PC-9 (cell line): ENCODE results near the gene MOK. TPM values are rescaled to one million over a fixed set of nuclear protein-coding genes. Genes with fewer than 3 reads are reported as not detected.

Experiments used
- BruUV-seq: library from RNA; stranded (reverse); fragments of 400-500 nt; replicated peaks from 2 replicates; lab custom pipeline; 2021; lab: Mats Ljungman, UMichigan
- CTCF ChIA-PET: fragments of 300-600 bp; sonication (Branson Sonifier 250); formaldehyde crosslinking; loops from one replicate; lab custom pipeline; 2022; ENCODE audit warnings: antibody characterized with exemption; lab: Charles Lee
- POLR2A ChIA-PET: fragments of 300-600 bp; sonication (Branson Sonifier 250); formaldehyde crosslinking; loops from one replicate; lab custom pipeline; 2022; ENCODE audit warnings: antibody characterized with exemption; ENCODE audit not compliant: unreplicated experiment; lab: Charles Lee
- DNase-seq, 2 experiments: peaks; one replicate each; pipeline versions ENCODE4 v3.0.0 to v3.0.0-alpha.2; 2015 to 2022; ENCODE audit warnings: mixed read lengths in 1 of 2
- H2AFZ ChIP-seq: fragments of 200-600 bp; sonication (generic); 2 replicates; pipeline ENCODE4 v1.8.1; 2017; ENCODE audit warnings: antibody characterized with exemption
- H3F3A ChIP-seq: fragments of 200-600 bp; sonication (generic); 2 replicates; pipeline ENCODE4 v1.8.1; 2017; ENCODE audit warnings: antibody characterized with exemption, mild to moderate bottlenecking, low read depth; ENCODE audit not compliant: insufficient read depth
- H3K27ac ChIP-seq: fragments of 200-600 bp; sonication (generic); 2 replicates; pipeline ENCODE4 v1.6.1; 2016; ENCODE audit warnings: mixed run types
- H3K27me3 ChIP-seq: fragments of 200-600 bp; sonication (generic); 2 replicates; pipeline ENCODE4 v1.6.1; 2016; ENCODE audit warnings: low read depth, mixed run types; ENCODE audit not compliant: insufficient read depth
- H3K36me3 ChIP-seq: fragments of 200-600 bp; sonication (generic); 2 replicates; pipeline ENCODE4 v1.6.1; 2016; ENCODE audit warnings: low read depth, mixed run types
- H3K4me1 ChIP-seq: fragments of 200-600 bp; sonication (generic); replicated peaks from 2 replicates; pipeline ENCODE4 v1.6.1; 2016; ENCODE audit warnings: mixed run types; ENCODE audit not compliant: insufficient read depth
- H3K4me2 ChIP-seq: fragments of 200-600 bp; sonication (generic); 2 replicates; pipeline ENCODE4 v1.6.1; 2017; ENCODE audit warnings: mixed run types
- H3K4me3 ChIP-seq: fragments of 200-600 bp; sonication (generic); 2 replicates; pipeline ENCODE4 v1.6.1; 2016; ENCODE audit warnings: mixed run types
- H3K79me2 ChIP-seq: fragments of 200-600 bp; sonication (generic); 2 replicates; pipeline ENCODE4 v1.6.1; 2017; ENCODE audit warnings: low read depth, mixed run types
- H3K9me2 ChIP-seq: fragments of 200-600 bp; sonication (generic); 2 replicates; pipeline ENCODE4 v1.8.1; 2017; ENCODE audit warnings: mild to moderate bottlenecking; ENCODE audit not compliant: insufficient read depth
- H3K9me3 ChIP-seq: fragments of 200-600 bp; sonication (generic); 2 replicates; pipeline ENCODE4 v1.8.1; 2016; ENCODE audit warnings: low read depth; ENCODE audit not compliant: insufficient read depth
- H4K20me1 ChIP-seq: fragments of 200-600 bp; sonication (generic); 2 replicates; pipeline ENCODE4 v1.8.1; 2017; ENCODE audit not compliant: insufficient read depth
- EZH2 ChIP-seq: fragments of 200-600 bp; sonication (generic); IDR thresholded peaks from 2 replicates; pipeline ENCODE4 v1.8.0; 2017; ENCODE audit warnings: antibody characterized with exemption, low read depth
- intact Hi-C: fragments of 100-400 bp; cut with micrococcal nuclease; formaldehyde crosslinking; loops from one replicate; pipeline ENCODE4 v1.10.0; 2022; ENCODE audit not compliant: unreplicated experiment
- total RNA-seq: library from RNA; stranded (reverse); gene quantifications from 2 replicates; pipeline ENCODE4 v1.2.3, GENCODE V29; 2021
- TF ChIP-seq, protein P1 (sequence below): fragments of 200-600 bp; sonication (generic); conservative IDR thresholded peaks from 2 replicates; pipeline ENCODE4 v1.6.1; 2017; ENCODE audit warnings: mixed run types, antibody characterized with exemption, mild to moderate bottlenecking, moderate library complexity

The MOK gene
- total RNA-seq, 1 experiment from 2014 or later = 74.3 TPM

DNA sequence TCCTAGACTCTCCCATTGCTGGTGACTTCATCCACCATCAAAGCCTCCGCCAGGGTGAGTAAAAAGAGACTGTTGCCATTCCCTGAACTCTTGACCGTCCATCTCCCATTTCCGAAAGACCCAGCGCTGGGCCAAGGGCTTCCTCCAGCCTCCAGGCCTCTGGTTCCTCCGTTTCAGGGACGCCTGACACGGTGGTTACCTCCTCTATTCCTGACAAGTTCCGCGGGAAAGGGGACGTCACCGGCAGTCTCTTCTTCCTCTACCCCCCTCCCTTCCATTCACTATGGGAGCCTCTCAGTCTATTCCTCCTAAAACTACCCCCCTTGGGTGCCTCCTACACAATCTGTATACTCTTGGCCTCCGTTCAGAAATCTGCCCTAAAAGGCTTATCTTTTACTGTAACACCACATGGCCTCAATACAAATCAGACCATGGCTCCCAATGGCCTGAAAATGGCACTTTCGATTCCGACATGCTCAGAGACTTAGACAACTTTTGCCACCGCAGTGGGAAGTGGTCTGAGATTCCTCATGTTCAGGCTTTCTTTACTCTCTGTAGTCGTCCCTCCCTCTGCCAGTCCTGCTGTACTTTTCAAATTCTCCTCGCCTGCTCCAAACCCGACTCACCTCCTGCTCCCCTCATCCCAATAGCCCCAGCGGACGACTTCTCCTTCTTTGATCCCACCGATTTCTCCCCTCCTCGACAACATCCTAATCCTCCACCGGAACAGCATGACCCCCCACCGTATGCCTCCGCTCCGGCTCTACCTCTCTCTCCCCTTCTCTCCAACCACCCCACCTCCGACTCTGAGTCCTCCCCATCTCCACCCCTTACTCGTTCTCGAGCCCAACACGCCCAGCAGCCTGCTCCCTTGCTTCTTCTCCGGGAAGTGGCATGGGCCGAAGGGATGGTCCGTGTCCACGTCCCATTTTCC is 70.4 kb downstream of the MOK start:
- peaks cover 4% of the 10 kb centered on the region for H3K4me1 ChIP-seq
- H3K27me3 ChIP-seq = no peaks in the 10 kb centered on the region
- no peak for DNase-seq
- TF ChIP-seq EZH2 = no peak
- TF ChIP-seq, protein P1, sequence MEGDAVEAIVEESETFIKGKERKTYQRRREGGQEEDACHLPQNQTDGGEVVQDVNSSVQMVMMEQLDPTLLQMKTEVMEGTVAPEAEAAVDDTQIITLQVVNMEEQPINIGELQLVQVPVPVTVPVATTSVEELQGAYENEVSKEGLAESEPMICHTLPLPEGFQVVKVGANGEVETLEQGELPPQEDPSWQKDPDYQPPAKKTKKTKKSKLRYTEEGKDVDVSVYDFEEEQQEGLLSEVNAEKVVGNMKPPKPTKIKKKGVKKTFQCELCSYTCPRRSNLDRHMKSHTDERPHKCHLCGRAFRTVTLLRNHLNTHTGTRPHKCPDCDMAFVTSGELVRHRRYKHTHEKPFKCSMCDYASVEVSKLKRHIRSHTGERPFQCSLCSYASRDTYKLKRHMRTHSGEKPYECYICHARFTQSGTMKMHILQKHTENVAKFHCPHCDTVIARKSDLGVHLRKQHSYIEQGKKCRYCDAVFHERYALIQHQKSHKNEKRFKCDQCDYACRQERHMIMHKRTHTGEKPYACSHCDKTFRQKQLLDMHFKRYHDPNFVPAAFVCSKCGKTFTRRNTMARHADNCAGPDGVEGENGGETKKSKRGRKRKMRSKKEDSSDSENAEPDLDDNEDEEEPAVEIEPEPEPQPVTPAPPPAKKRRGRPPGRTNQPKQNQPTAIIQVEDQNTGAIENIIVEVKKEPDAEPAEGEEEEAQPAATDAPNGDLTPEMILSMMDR = no peak
- no peaks in the 10 kb centered on the region for H4K20me1 ChIP-seq
- no peak overlapping the region for H3K4me2 ChIP-seq
- intact Hi-C loops = loop anchor here (1.0 to 10.0 kb wide), 4 partner anchors 46 to 530 kb away; no protein-coding TSS in a partner anchor
- no peaks in the 10 kb centered on the region for H3K9me2 ChIP-seq
- H3K79me2 ChIP-seq = no peaks in the 10 kb centered on the region
- H3K4me3 ChIP-seq = no peak overlapping the region
- no peak overlapping the region for H3K27ac ChIP-seq
- no peaks in the 10 kb centered on the region; the same call in 1 of the 2 replicates for H3F3A ChIP-seq
- no peaks in the 10 kb centered on the region for H3K9me3 ChIP-seq
- ChIA-PET CTCF (no interaction called here), POLR2A (no interaction called here)
- BruUV-seq = no TSS peak
- no peaks in the 10 kb centered on the region for H3K36me3 ChIP-seq
- no peak overlapping the region for H2AFZ ChIP-seq

DNA sequence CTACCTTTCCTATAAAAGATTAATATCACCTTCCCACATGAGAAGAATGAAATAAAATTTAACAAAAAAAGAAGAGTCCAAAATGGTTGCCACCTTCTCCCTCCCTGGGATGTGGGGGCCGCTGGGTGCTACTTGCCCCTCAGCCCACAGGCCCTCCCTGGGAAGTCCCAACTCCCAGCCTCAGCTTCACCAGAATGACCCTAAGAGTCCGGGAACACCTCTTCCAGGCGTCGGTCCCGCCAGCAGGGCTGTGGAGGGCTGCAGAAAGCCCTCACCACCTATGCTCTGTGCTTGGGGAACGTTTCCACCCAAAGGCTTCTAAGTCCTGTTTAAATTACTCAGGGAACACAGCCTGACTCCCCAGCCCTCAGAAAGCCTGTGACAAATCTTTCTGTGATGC is 71.9 kb downstream of the MOK start:
- no peak overlapping the region for H2AFZ ChIP-seq
- no peak overlapping the region for H3K4me2 ChIP-seq
- no peaks in the 10 kb centered on the region for H3K36me3 ChIP-seq
- BruUV-seq = no TSS peak
- peaks cover 4% of the 10 kb centered on the region for H3K4me1 ChIP-seq
- POLR2A ChIA-PET = no interaction called here
- H3K9me3 ChIP-seq = no peaks in the 10 kb centered on the region
- intact Hi-C loops = loop anchor here (10.0 kb wide), 1 partner anchor 528 kb away; no protein-coding TSS in a partner anchor
- no peaks in the 10 kb centered on the region; the same call in 1 of the 2 replicates for H3F3A ChIP-seq
- H3K9me2 ChIP-seq = no peaks in the 10 kb centered on the region
- no peak for TF ChIP-seq EZH2
- TF ChIP-seq, protein P1 = no peak
- no peak for DNase-seq
- H3K27ac ChIP-seq = no peak overlapping the region
- CTCF ChIA-PET = no interaction called here
- H3K4me3 ChIP-seq = no peak overlapping the region
- no peaks in the 10 kb centered on the region for H3K79me2 ChIP-seq
- H3K27me3 ChIP-seq = no peaks in the 10 kb centered on the region
- no peaks in the 10 kb centered on the region for H4K20me1 ChIP-seq

DNA sequence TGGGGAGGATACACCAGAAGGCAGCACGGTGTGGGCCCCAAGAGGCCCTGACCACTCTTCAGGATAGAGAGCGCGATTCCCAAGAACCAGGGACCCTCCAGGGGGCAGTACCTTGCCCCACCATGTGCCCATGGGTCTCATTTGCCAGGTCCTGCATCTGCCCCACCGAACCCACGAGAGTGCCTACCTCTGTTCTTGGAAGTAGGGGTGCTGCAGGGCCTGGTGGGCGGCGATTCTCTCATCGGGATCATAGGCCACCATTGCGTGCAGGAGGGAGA is 72.7 kb downstream of the MOK start:
- Histone ChIP-seq H3K27ac (no peak overlapping the region), H3K4me3 (no peak overlapping the region), H2AFZ (no peak overlapping the region), H3F3A (no peaks in the 10 kb centered on the region; the same call in 1 of the 2 replicates), H3K9me2 (no peaks in the 10 kb centered on the region), H3K9me3 (no peaks in the 10 kb centered on the region), H4K20me1 (no peaks in the 10 kb centered on the region), H3K4me1 (peaks cover 4% of the 10 kb centered on the region), H3K79me2 (no peaks in the 10 kb centered on the region), H3K27me3 (no peaks in the 10 kb centered on the region), H3K36me3 (no peaks in the 10 kb centered on the region), H3K4me2 (no peak overlapping the region)
- BruUV-seq = no TSS peak
- ChIA-PET POLR2A (no interaction called here), CTCF (no interaction called here)
- no peak for DNase-seq
- TF ChIP-seq, protein P1 = no peak
- no peak for TF ChIP-seq EZH2
- intact Hi-C loops = loop anchor here (10.0 kb wide), 1 partner anchor 527 kb away; no protein-coding TSS in a partner anchor
